SK-N-MC (cell line): ENCODE data around the gene INMT.

ENCODE experiments used
- DNase-seq: peaks from one replicate; pipeline ENCODE4 v3.0.0-alpha.2; 2011; ENCODE audit warnings: low read depth, low spot score
- H3K27ac ChIP-seq: fragments of 200-600 bp; sonication (generic); 2 replicates; pipeline ENCODE4 v1.5.1; 2016; ENCODE audit warnings: mixed run types
- H3K36me3 ChIP-seq: fragments of 200-600 bp; sonication (generic); 2 replicates; pipeline ENCODE4 v1.6.1; 2017; ENCODE audit warnings: antibody characterized with exemption, low read length, mixed read lengths; ENCODE audit not compliant: insufficient read depth
- H3K4me3 ChIP-seq: fragments of 200-600 bp; sonication (generic); 2 replicates; pipeline ENCODE4 v1.5.1; 2016
- H3K9ac ChIP-seq: fragments of 200-600 bp; sonication (generic); 2 replicates; pipeline ENCODE4 v1.8.0; 2017; ENCODE audit warnings: mixed run types, mixed read lengths; ENCODE audit not compliant: insufficient read length
- H3K9me3 ChIP-seq: fragments of 200-600 bp; sonication (generic); 2 replicates; pipeline ENCODE4 v1.6.1; 2017; ENCODE audit warnings: low read depth, mild to moderate bottlenecking, antibody characterized with exemption, low read length, moderate library complexity, mixed read lengths
- EZH2 ChIP-seq: fragments of 200-600 bp; sonication (generic); IDR thresholded peaks from one replicate; pipeline ENCODE4 v1.6.1; 2017; ENCODE audit warnings: antibody characterized with exemption
- FOXP2 ChIP-seq: optimal IDR thresholded peaks from 2 replicates; pipeline ENCODE3; 2011; ENCODE audit warnings: mild to moderate bottlenecking, moderate library complexity; ENCODE audit not compliant: insufficient read depth; ENCODE audit errors: extremely low read length, control extremely low read depth
- POLR2AphosphoS5 ChIP-seq: IDR thresholded peaks from 2 replicates; pipeline ENCODE4 v1.6.1; 2012; ENCODE audit warnings: mild to moderate bottlenecking, low read depth, low read length, borderline replicate concordance

Gene INMT

GRCh38 chr7:30780941-30781340 lies 29.0 kb downstream of the INMT start:
- Histone ChIP-seq H3K9ac (no peak overlapping the region), H3K9me3 (no peaks in the 10 kb centered on the region), H3K4me3 (no peak overlapping the region), H3K27ac (no peak overlapping the region), H3K36me3 (peaks cover 26% of the 10 kb centered on the region)
- TF ChIP-seq POLR2AphosphoS5, result no peak
- no peak for DNase-seq

DNA sequence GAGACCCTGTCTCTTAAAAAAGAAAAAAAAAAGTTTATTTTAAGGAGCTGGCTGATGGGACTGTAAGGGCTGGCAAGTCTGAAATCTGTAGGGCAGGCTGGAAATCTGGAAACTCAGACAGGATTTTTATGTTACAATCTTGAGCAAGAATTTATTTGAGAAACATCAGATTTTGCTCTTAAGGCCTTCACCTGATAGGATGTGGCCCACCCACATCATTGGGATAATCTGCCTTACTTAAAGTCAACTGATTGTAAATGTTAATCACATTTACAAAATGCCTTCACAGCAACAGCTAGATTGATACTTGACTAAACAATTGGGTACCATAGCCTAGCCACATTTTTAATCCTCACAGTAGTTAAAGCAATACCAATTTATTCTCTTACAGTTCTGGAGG lies 30.8 kb downstream of the INMT start:
- H3K36me3 ChIP-seq, result peaks cover 29% of the 10 kb centered on the region
- H3K9ac ChIP-seq, result no peak overlapping the region
- no peak overlapping the region for H3K4me3 ChIP-seq
- H3K27ac ChIP-seq, result no peak overlapping the region
- H3K9me3 ChIP-seq, result no peaks in the 10 kb centered on the region
- no peak for DNase-seq
- TF ChIP-seq POLR2AphosphoS5, result no peak
- no peak for TF ChIP-seq EZH2
- no peak for TF ChIP-seq FOXP2

GRCh38 chr7:30785786-30786185 lies 33.9 kb downstream of the INMT start:
- peaks cover 23% of the 10 kb centered on the region for H3K36me3 ChIP-seq
- no peak overlapping the region for H3K27ac ChIP-seq
- no peak overlapping the region for H3K4me3 ChIP-seq
- DNase-seq, result no peak
- no peak overlapping the region for H3K9ac ChIP-seq
- TF ChIP-seq FOXP2 (no peak), EZH2 (no peak), POLR2AphosphoS5 (no peak)
- no peaks in the 10 kb centered on the region for H3K9me3 ChIP-seq

- DNase-seq, result no peak
- Histone ChIP-seq H3K9ac (no peak overlapping the region), H3K36me3 (peaks cover 16% of the 10 kb centered on the region), H3K27ac (no peak overlapping the region), H3K9me3 (no peaks in the 10 kb centered on the region), H3K4me3 (no peak overlapping the region)
- TF ChIP-seq EZH2 (no peak), POLR2AphosphoS5 (no peak), FOXP2 (no peak)
Observed at GRCh38 chr7:30787486-30787885, 35.6 kb downstream of the INMT start.

DNA sequence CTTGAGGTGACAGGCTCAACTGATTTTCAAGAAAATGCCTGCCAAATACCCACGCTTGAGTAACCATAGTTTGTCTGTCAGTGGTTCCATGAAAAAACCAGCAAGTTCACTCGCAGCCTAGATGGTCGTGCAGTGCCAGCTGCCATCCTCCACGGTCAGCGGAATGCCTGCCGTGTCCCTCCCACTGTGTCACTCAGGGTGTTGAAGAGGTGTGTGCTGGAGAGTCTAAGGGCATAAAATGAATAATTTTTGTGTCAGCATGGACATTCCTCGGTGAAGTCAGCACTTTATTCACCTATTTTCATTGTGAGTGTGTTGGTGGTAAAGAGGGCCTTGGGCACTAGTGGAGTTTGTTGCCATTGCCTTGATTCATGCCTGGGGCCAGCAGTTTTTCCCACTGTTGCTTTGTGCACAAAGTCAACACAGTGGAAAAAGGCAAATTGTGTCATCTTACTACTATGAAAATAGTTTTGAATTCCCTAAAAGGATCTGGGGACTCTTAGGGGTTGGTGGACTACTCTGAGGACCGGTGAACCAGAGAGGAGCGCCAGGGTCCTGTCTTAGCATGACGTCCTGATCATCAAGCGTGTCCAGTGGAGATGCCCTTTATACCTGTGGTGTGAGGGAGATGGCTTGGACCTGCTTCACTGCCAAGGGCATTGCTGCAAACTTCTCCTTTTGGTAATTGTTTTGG lies 36.9 kb downstream of the INMT start:
- DNase-seq, result no peak
- Histone ChIP-seq H3K36me3 (peaks cover 7% of the 10 kb centered on the region; the same call in 1 of the 2 replicates), H3K9me3 (no peaks in the 10 kb centered on the region), H3K27ac (no peak overlapping the region), H3K4me3 (no peak overlapping the region), H3K9ac (no peak overlapping the region)
- TF ChIP-seq FOXP2 (no peak), EZH2 (no peak), POLR2AphosphoS5 (no peak)

DNA sequence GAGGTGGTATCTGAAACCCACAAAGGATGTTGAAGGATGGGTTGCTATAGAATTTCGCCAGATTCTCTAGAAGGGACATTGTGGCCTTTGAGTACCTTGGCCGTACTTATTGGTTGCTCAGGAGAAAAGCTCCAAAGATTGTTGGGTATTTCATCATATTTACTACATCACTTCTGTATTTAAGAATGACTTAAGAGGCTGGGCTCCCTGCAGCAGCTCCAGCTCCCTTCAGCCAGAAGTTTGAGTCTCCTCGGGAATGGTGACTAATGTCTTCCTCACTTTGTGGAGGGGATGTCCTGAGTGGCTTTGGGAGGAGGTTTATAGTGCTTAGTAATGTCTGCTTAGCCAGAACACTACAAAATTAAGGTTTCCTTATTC lies 37.4 kb downstream of the INMT start:
- no peak for TF ChIP-seq POLR2AphosphoS5
- no peak for TF ChIP-seq FOXP2
- no peak for TF ChIP-seq EZH2
- Histone ChIP-seq H3K36me3 (peaks cover 7% of the 10 kb centered on the region; the same call in 1 of the 2 replicates), H3K4me3 (no peak overlapping the region), H3K9me3 (no peaks in the 10 kb centered on the region), H3K27ac (no peak overlapping the region), H3K9ac (no peak overlapping the region)
- DNase-seq, result no peak

- no peak for DNase-seq
- Histone ChIP-seq H3K36me3 (peaks cover 7% of the 10 kb centered on the region; the same call in 1 of the 2 replicates), H3K9ac (no peak overlapping the region), H3K9me3 (no peaks in the 10 kb centered on the region), H3K4me3 (no peak overlapping the region), H3K27ac (no peak overlapping the region)
- TF ChIP-seq POLR2AphosphoS5 (no peak), FOXP2 (no peak), EZH2 (no peak)
Observed at GRCh38 chr7:30790356-30790755, 38.4 kb downstream of the INMT start.

GRCh38 chr7:30791114-30791513 lies 39.2 kb downstream of the INMT start:
- Histone ChIP-seq H3K27ac (no peak overlapping the region), H3K4me3 (no peak overlapping the region), H3K9me3 (no peaks in the 10 kb centered on the region), H3K36me3 (peaks cover 3% of the 10 kb centered on the region; the same call in 1 of the 2 replicates), H3K9ac (no peak overlapping the region)
- no peak for DNase-seq
- TF ChIP-seq POLR2AphosphoS5 (no peak), EZH2 (no peak), FOXP2 (no peak)
